Progenitor cell of endocrine pancreas (in vitro differentiated cells): ENCODE results near the gene BAG3. TPM values are rescaled to one million over a fixed set of nuclear protein-coding genes. Genes with fewer than 3 reads are reported as not detected.
"Not testable (repeated sequence)": the region's sequence is repeated elsewhere in the genome, so short reads cannot be mapped to it uniquely, and the experiment has no call there.

Experiments
- DNase-seq: peaks from one replicate; pipeline ENCODE4 v3.0.0; 2021; ENCODE audit warnings: low spot score; ENCODE audit not compliant: unreplicated experiment
- H3K27ac Mint-ChIP-seq: 2 replicates; pipeline ENCODE4 v1.8.0; 2021; ENCODE audit warnings: mild to moderate bottlenecking, moderate library complexity, mixed read lengths
- H3K27me3 Mint-ChIP-seq: 2 replicates; pipeline ENCODE4 v1.8.0; 2021; ENCODE audit warnings: mixed read lengths
- H3K36me3 Mint-ChIP-seq: 2 replicates; pipeline ENCODE4 v1.8.0; 2022; ENCODE audit warnings: mixed read lengths; ENCODE audit not compliant: insufficient read depth
- H3K4me1 Mint-ChIP-seq: 2 replicates; pipeline ENCODE4 v1.8.0; 2021; ENCODE audit warnings: low read depth, mixed read lengths
- H3K4me3 Mint-ChIP-seq: 2 replicates; pipeline ENCODE4 v1.8.0; 2021; ENCODE audit warnings: low read depth, mild to moderate bottlenecking, moderate library complexity, mixed read lengths
- H3K9me3 Mint-ChIP-seq: 2 replicates; pipeline ENCODE4 v1.8.0; 2021; ENCODE audit warnings: low read depth, mixed read lengths
- CTCF ChIP-seq: fragments of 200-600 bp; sonication (generic); IDR thresholded peaks from one replicate; pipeline ENCODE4 v1.5.0; 2021; ENCODE audit warnings: antibody characterized with exemption, mild to moderate bottlenecking; ENCODE audit not compliant: unreplicated experiment
- total RNA-seq: library from RNA; stranded (reverse); gene quantifications from 2 replicates; pipeline ENCODE4 v1.2.1, GENCODE V29; 2021

The BAG3 gene
- total RNA-seq, 1 donor from 2014 or later, result 19.2 TPM

GRCh38 chr10:119619215-119619614, 32.0 kb upstream of the BAG3 start:
- H3K27ac Mint-ChIP-seq, result no peak overlapping the region
- H3K9me3 Mint-ChIP-seq, result no peaks in the 10 kb centered on the region
- DNase-seq, result no peak
- no peak overlapping the region for H3K4me3 Mint-ChIP-seq
- no peak for TF ChIP-seq CTCF
- H3K36me3 Mint-ChIP-seq, result no peaks in the 10 kb centered on the region
- H3K27me3 Mint-ChIP-seq, result no peaks in the 10 kb centered on the region
- no peaks in the 10 kb centered on the region for H3K4me1 Mint-ChIP-seq

- not testable (repeated sequence) for H3K4me1 Mint-ChIP-seq, H3K27me3 Mint-ChIP-seq, H3K36me3 Mint-ChIP-seq, DNase-seq, H3K9me3 Mint-ChIP-seq, H3K4me3 Mint-ChIP-seq, H3K27ac Mint-ChIP-seq
Observed at GRCh38 chr10:119619811-119620210, 31.4 kb upstream of the BAG3 start.

GRCh38 chr10:119620241-119621077, 30.7 kb upstream of the BAG3 start:
- no peaks in the 10 kb centered on the region for H3K4me1 Mint-ChIP-seq
- no peak overlapping the region for H3K4me3 Mint-ChIP-seq
- DNase-seq, result no peak
- no peaks in the 10 kb centered on the region for H3K27me3 Mint-ChIP-seq
- H3K36me3 Mint-ChIP-seq, result no peaks in the 10 kb centered on the region
- no peaks in the 10 kb centered on the region for H3K9me3 Mint-ChIP-seq
- H3K27ac Mint-ChIP-seq, result no peak overlapping the region
- no peak for TF ChIP-seq CTCF

GRCh38 chr10:119621078-119621384, 30.1 kb upstream of the BAG3 start:
- Mint-ChIP-seq H3K9me3 (no peaks in the 10 kb centered on the region), H3K36me3 (no peaks in the 10 kb centered on the region), H3K4me3 (no peak overlapping the region), H3K4me1 (no peaks in the 10 kb centered on the region), H3K27me3 (no peaks in the 10 kb centered on the region), H3K27ac (no peak overlapping the region)
- TF ChIP-seq CTCF, result no peak
- DNase-seq, result no peak

GRCh38 chr10:119625570-119626280, 25.5 kb upstream of the BAG3 start:
- Mint-ChIP-seq H3K4me3 (no peak overlapping the region), H3K9me3 (no peaks in the 10 kb centered on the region), H3K36me3 (no peaks in the 10 kb centered on the region), H3K4me1 (no peaks in the 10 kb centered on the region), H3K27ac (no peak overlapping the region), H3K27me3 (no peaks in the 10 kb centered on the region)
- no peak for DNase-seq
- no peak for TF ChIP-seq CTCF
